ENCODE data around the gene HSF2. TPM values are rescaled to one million over a fixed set of nuclear protein-coding genes. Genes with fewer than 3 reads are reported as not detected.
"Not testable (repeated sequence)": the region's sequence is repeated elsewhere in the genome, so short reads cannot be mapped to it uniquely, and the experiment has no call there.

The HSF2 gene
- total and polyA plus RNA-seq, 9 donors = 14.0 to 28.1 (median 17.3) TPM

GRCh38 chr6:122449069-122449468, 49.6 kb downstream of the HSF2 start:
- Histone ChIP-seq H3K27ac (no peak overlapping the region), H3K4me3 (no peak overlapping the region), H3K27me3 (no peaks in the 10 kb centered on the region), H3K4me1 (ENCODE audit: insufficient read depth) (no peaks in the 10 kb centered on the region), H3K9me3 (no peaks in the 10 kb centered on the region), H3K36me3 (no peaks in the 10 kb centered on the region)
- intact Hi-C loops (cut with DNase I) = no loop called here
- 95 to 100% (median 98%) methylated on average over 1 of the region's 1 CpG for WGBS, 3 donors
- TF ChIP-seq EP300 (IDR thresholded peaks at IDR 0.05) = no peak
- no peak for TF ChIP-seq CTCF (IDR thresholded peaks at IDR 0.05)
- no peak for TF ChIP-seq POLR2A (IDR thresholded peaks at IDR 0.05)
- no peak for DNase-seq

GRCh38 chr6:122452509-122452908, 53.1 kb downstream of the HSF2 start:
- TF ChIP-seq EP300 (IDR thresholded peaks at IDR 0.05) = no peak
- TF ChIP-seq POLR2A (IDR thresholded peaks at IDR 0.05) = no peak
- 51 to 59% (median 51%) methylated on average over 1 of the region's 1 CpG for WGBS, 3 donors
- no peaks in the 10 kb centered on the region for H3K9me3 ChIP-seq
- H3K4me1 ChIP-seq (ENCODE audit: insufficient read depth) = no peaks in the 10 kb centered on the region
- no peaks in the 10 kb centered on the region for H3K36me3 ChIP-seq
- no peak overlapping the region for H3K27ac ChIP-seq
- H3K27me3 ChIP-seq = no peaks in the 10 kb centered on the region
- DNase-seq = no peak
- intact Hi-C loops (cut with DNase I) = no loop called here
- no peak overlapping the region for H3K4me3 ChIP-seq

- Histone ChIP-seq H3K36me3 (no peaks in the 10 kb centered on the region), H3K4me3 (no peak overlapping the region), H3K27me3 (no peaks in the 10 kb centered on the region), H3K9me3 (no peaks in the 10 kb centered on the region), H3K27ac (no peak overlapping the region), H3K4me1 (ENCODE audit: insufficient read depth) (peaks cover 3% of the 10 kb centered on the region)
- DNase-seq = no peak
- intact Hi-C loops (cut with DNase I) = no loop called here
- WGBS, 3 donors = 82 to 86% (median 82%) methylated on average over 4 of the region's 4 CpGs
- TF ChIP-seq POLR2A (IDR thresholded peaks at IDR 0.05) (no peak), EP300 (IDR thresholded peaks at IDR 0.05) (no peak), CTCF (IDR thresholded peaks at IDR 0.05) (no peak)
Measured at GRCh38 chr6:122454673-122455072, 55.2 kb downstream of the HSF2 start.

- H3K9me3 ChIP-seq; H3K4me3 ChIP-seq; intact Hi-C loops (cut with DNase I); DNase-seq; H3K4me1 ChIP-seq (ENCODE audit: insufficient read depth); H3K27me3 ChIP-seq; H3K27ac ChIP-seq; H3K36me3 ChIP-seq: not testable (repeated sequence)
- 91 to 100% (median 97%) methylated on average over 1 of the region's 1 CpG for WGBS, 3 donors
Measured at GRCh38 chr6:122455116-122455515, 55.7 kb downstream of the HSF2 start.

- 88 to 98% (median 92%) methylated on average over 1 of the region's 1 CpG for WGBS, 3 donors
- Histone ChIP-seq H3K27ac (no peak overlapping the region), H3K4me3 (no peak overlapping the region), H3K27me3 (no peaks in the 10 kb centered on the region), H3K4me1 (ENCODE audit: insufficient read depth) (peaks cover 8% of the 10 kb centered on the region), H3K9me3 (no peaks in the 10 kb centered on the region), H3K36me3 (no peaks in the 10 kb centered on the region)
- TF ChIP-seq POLR2A (IDR thresholded peaks at IDR 0.05) (no peak), CTCF (IDR thresholded peaks at IDR 0.05) (no peak), EP300 (IDR thresholded peaks at IDR 0.05) (no peak)
- DNase-seq = no peak
- intact Hi-C loops (cut with DNase I) = no loop called here
Measured at GRCh38 chr6:122458087-122458486, 58.6 kb downstream of the HSF2 start.

- Histone ChIP-seq H3K27me3 (no peaks in the 10 kb centered on the region), H3K4me3 (no peak overlapping the region), H3K4me1 (ENCODE audit: insufficient read depth) (peaks cover 8% of the 10 kb centered on the region), H3K27ac (no peak overlapping the region), H3K9me3 (no peaks in the 10 kb centered on the region), H3K36me3 (no peaks in the 10 kb centered on the region)
- intact Hi-C loops (cut with DNase I) = no loop called here
- DNase-seq = no peak
- WGBS, 3 donors = 9 to 25% (median 15%) methylated on average over 2 of the region's 2 CpGs
- TF ChIP-seq CTCF (IDR thresholded peaks at IDR 0.05) = no peak
- no peak for TF ChIP-seq POLR2A (IDR thresholded peaks at IDR 0.05)
- no peak for TF ChIP-seq EP300 (IDR thresholded peaks at IDR 0.05)
Measured at GRCh38 chr6:122459240-122459639, 59.8 kb downstream of the HSF2 start.

GRCh38 chr6:122459865-122460416, 60.5 kb downstream of the HSF2 start:
- intact Hi-C loops (cut with DNase I); H3K36me3 ChIP-seq; H3K27me3 ChIP-seq; H3K9me3 ChIP-seq; H3K4me1 ChIP-seq (ENCODE audit: insufficient read depth); H3K4me3 ChIP-seq; H3K27ac ChIP-seq; DNase-seq: not testable (repeated sequence)
- 96 to 97% (median 96%) methylated on average over 8 of the region's 8 CpGs for WGBS, 3 donors

Data from ovary (tissue), 9 donors.